Progenitor cell of endocrine pancreas (in vitro differentiated cells): ENCODE data around the gene SAMD11. TPM values are rescaled to one million over a fixed set of nuclear protein-coding genes. Genes with fewer than 3 reads are reported as not detected.

ENCODE experiments used
- DNase-seq: peaks from one replicate; pipeline ENCODE4 v3.0.0; 2021; ENCODE audit warnings: low spot score; ENCODE audit not compliant: unreplicated experiment
- H3K27ac Mint-ChIP-seq: 2 replicates; pipeline ENCODE4 v1.8.0; 2021; ENCODE audit warnings: mild to moderate bottlenecking, moderate library complexity, mixed read lengths
- H3K27me3 Mint-ChIP-seq: 2 replicates; pipeline ENCODE4 v1.8.0; 2021; ENCODE audit warnings: mixed read lengths
- H3K36me3 Mint-ChIP-seq: 2 replicates; pipeline ENCODE4 v1.8.0; 2022; ENCODE audit warnings: mixed read lengths; ENCODE audit not compliant: insufficient read depth
- H3K4me1 Mint-ChIP-seq: 2 replicates; pipeline ENCODE4 v1.8.0; 2021; ENCODE audit warnings: low read depth, mixed read lengths
- H3K4me3 Mint-ChIP-seq: 2 replicates; pipeline ENCODE4 v1.8.0; 2021; ENCODE audit warnings: low read depth, mild to moderate bottlenecking, moderate library complexity, mixed read lengths
- H3K9me3 Mint-ChIP-seq: 2 replicates; pipeline ENCODE4 v1.8.0; 2021; ENCODE audit warnings: low read depth, mixed read lengths
- CTCF ChIP-seq: fragments of 200-600 bp; sonication (generic); IDR thresholded peaks from one replicate; pipeline ENCODE4 v1.5.0; 2021; ENCODE audit warnings: antibody characterized with exemption, mild to moderate bottlenecking; ENCODE audit not compliant: unreplicated experiment
- total RNA-seq: library from RNA; stranded (reverse); gene quantifications from 2 replicates; pipeline ENCODE4 v1.2.1, GENCODE V29; 2021

SAMD11 gene
- total RNA-seq, 1 donor from 2014 or later = 42.9 TPM

DNA sequence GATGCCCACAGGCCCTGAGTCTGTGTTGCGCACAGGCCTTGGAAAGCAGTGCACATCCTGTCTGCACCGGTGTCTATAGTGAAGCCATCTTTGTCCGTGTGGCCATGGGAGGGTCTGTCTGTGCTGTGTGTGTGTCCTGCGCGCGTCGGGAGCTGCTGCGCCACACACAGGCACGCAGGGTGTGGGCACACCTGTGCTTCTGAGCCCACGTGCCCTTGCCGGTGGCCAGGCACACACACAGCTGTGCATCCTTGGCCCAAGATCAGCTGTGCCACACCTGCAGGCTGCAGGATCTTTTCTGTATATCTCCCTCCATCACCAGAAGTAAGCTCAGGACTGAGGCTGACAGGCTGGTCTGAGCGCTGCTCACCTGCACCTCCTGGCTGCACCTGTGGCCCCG, 3.2 kb upstream of the SAMD11 start:
- no peaks in the 10 kb centered on the region for H3K9me3 Mint-ChIP-seq
- H3K36me3 Mint-ChIP-seq = peaks cover 3% of the 10 kb centered on the region
- H3K27ac Mint-ChIP-seq = no peak overlapping the region
- H3K27me3 Mint-ChIP-seq = peaks cover 44% of the 10 kb centered on the region
- H3K4me3 Mint-ChIP-seq = no peak overlapping the region
- no peak for TF ChIP-seq CTCF
- peaks cover 28% of the 10 kb centered on the region for H3K4me1 Mint-ChIP-seq
- no peak for DNase-seq

GRCh38 chr1:921011-921837, 2.5 kb upstream of the SAMD11 start:
- H3K27me3 Mint-ChIP-seq = peaks cover 46% of the 10 kb centered on the region
- DNase-seq = peak; percentile 64
- peaks cover 24% of the 10 kb centered on the region for H3K4me1 Mint-ChIP-seq
- no peak overlapping the region for H3K27ac Mint-ChIP-seq
- TF ChIP-seq CTCF = peak; percentile 51
- H3K4me3 Mint-ChIP-seq = peak overlapping the region; percentile 6
- no peaks in the 10 kb centered on the region for H3K9me3 Mint-ChIP-seq
- peaks cover 3% of the 10 kb centered on the region for H3K36me3 Mint-ChIP-seq

- Mint-ChIP-seq H3K4me3 (peak overlapping the region; percentile 57), H3K36me3 (peaks cover 3% of the 10 kb centered on the region), H3K27me3 (peaks cover 55% of the 10 kb centered on the region), H3K27ac (no peak overlapping the region), H3K9me3 (no peaks in the 10 kb centered on the region), H3K4me1 (peaks cover 16% of the 10 kb centered on the region)
- TF ChIP-seq CTCF = no peak
- DNase-seq = no peak
Measured at GRCh38 chr1:923991-924655, 400 bp downstream of the SAMD11 start.

GRCh38 chr1:924656-925560, 1.2 kb downstream of the SAMD11 start:
- TF ChIP-seq CTCF = peak; percentile 9
- no peaks in the 10 kb centered on the region for H3K9me3 Mint-ChIP-seq
- DNase-seq = no peak

More at GRCh38 chr1:924656-925560, 1.2 kb downstream of the SAMD11 start:
- H3K27ac Mint-ChIP-seq = no peak overlapping the region
- H3K4me3 Mint-ChIP-seq = peak overlapping the region; percentile 57
- H3K36me3 Mint-ChIP-seq = peaks cover 3% of the 10 kb centered on the region
- peaks cover 16% of the 10 kb centered on the region for H3K4me1 Mint-ChIP-seq
- H3K27me3 Mint-ChIP-seq = peaks cover 58% of the 10 kb centered on the region
